ENCODE data around the gene TNFRSF6B. TPM values are rescaled to one million over a fixed set of nuclear protein-coding genes. Genes with fewer than 3 reads are reported as not detected.
"Not testable (repeated sequence)": the region's sequence is repeated elsewhere in the genome, so short reads cannot be mapped to it uniquely, and the experiment has no call there.

Gene TNFRSF6B, protein sequence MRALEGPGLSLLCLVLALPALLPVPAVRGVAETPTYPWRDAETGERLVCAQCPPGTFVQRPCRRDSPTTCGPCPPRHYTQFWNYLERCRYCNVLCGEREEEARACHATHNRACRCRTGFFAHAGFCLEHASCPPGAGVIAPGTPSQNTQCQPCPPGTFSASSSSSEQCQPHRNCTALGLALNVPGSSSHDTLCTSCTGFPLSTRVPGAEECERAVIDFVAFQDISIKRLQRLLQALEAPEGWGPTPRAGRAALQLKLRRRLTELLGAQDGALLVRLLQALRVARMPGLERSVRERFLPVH
- total RNA-seq = not detected
- 2.0 TPM for polyA plus RNA-seq (2013, experiment 1 of 2)
- polyA plus RNA-seq (2013, experiment 2 of 2) = 1.1 TPM
- long read RNA-seq, experiment 1 = 0 reads
- long read RNA-seq, experiment 2, partial matches to known transcripts = 0 of 1 reads
- long read RNA-seq, experiment 2, other reads (novel, unspliced or antisense) = 1 of 1 reads
- long read RNA-seq, experiment 3 = 0 reads
- long read RNA-seq, experiment 4 = 0 reads

DNA sequence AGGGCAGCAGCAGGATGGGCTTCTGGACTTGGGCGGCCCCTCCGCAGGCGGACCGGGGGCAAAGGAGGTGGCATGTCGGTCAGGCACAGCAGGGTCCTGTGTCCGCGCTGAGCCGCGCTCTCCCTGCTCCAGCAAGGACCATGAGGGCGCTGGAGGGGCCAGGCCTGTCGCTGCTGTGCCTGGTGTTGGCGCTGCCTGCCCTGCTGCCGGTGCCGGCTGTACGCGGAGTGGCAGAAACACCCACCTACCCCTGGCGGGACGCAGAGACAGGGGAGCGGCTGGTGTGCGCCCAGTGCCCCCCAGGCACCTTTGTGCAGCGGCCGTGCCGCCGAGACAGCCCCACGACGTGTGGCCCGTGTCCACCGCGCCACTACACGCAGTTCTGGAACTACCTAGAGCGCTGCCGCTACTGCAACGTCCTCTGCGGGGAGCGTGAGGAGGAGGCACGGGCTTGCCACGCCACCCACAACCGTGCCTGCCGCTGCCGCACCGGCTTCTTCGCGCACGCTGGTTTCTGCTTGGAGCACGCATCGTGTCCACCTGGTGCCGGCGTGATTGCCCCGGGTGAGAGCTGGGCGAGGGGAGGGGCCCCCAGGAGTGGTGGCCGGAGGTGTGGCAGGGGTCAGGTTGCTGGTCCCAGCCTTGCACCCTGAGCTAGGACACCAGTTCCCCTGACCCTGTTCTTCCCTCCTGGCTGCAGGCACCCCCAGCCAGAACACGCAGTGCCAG, at the start of gene TNFRSF6B:
Gene TNFRSF6B (plus strand): TSS at position 25 of the 729 bp plus-strand sequence. CDS start 116 bp downstream, at position 141.
- H3K36me3 ChIP-seq (ENCODE audit: control insufficient read depth, insufficient read depth, low read length) = no peaks in the 10 kb centered on the region
- H3K4me1 ChIP-seq (ENCODE audit: control insufficient read depth, insufficient read depth, low read length) = no peaks in the 10 kb centered on the region
- no peak within 1 kb of the TSS for H3K27ac ChIP-seq (ENCODE audit: low read depth, low read length)
- TF ChIP-seq, protein P1, sequence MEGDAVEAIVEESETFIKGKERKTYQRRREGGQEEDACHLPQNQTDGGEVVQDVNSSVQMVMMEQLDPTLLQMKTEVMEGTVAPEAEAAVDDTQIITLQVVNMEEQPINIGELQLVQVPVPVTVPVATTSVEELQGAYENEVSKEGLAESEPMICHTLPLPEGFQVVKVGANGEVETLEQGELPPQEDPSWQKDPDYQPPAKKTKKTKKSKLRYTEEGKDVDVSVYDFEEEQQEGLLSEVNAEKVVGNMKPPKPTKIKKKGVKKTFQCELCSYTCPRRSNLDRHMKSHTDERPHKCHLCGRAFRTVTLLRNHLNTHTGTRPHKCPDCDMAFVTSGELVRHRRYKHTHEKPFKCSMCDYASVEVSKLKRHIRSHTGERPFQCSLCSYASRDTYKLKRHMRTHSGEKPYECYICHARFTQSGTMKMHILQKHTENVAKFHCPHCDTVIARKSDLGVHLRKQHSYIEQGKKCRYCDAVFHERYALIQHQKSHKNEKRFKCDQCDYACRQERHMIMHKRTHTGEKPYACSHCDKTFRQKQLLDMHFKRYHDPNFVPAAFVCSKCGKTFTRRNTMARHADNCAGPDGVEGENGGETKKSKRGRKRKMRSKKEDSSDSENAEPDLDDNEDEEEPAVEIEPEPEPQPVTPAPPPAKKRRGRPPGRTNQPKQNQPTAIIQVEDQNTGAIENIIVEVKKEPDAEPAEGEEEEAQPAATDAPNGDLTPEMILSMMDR (conservative IDR thresholded peaks at IDR 0.05) = no peak
- no peak within 1 kb of the TSS for H3K4me3 ChIP-seq (ENCODE audit: low read length)
- no peaks in the 10 kb centered on the region for H3K4me1 Mint-ChIP-seq
- no peak within 1 kb of the TSS for H3K9ac ChIP-seq (ENCODE audit: extremely low read depth, low read length, poor library complexity, severe bottlenecking)
- no peaks in the 10 kb centered on the region for H3K9me3 ChIP-seq (ENCODE audit: control insufficient read depth, low read length)
- no peak within 1 kb of the TSS for H3K4me3 Mint-ChIP-seq
- H3K27me3 Mint-ChIP-seq (ENCODE audit: insufficient read depth) = no peaks in the 10 kb centered on the region
- 79 to 88% methylated on average over 28 to 52 of the region's 52 CpGs for WGBS, 2 experiments (ENCODE audit: insufficient coverage in 1 of 2, insufficient read length in 1 of 2)
- no peak within 1 kb of the TSS for H3K27ac Mint-ChIP-seq
- DNase-seq = peak; percentile 67
- H3K9me3 Mint-ChIP-seq = peaks cover 2% of the 10 kb centered on the region
- no peaks in the 10 kb centered on the region for H3K27me3 ChIP-seq (ENCODE audit: control insufficient read depth, insufficient read depth, low read length, poor library complexity, severe bottlenecking)
- H3K36me3 Mint-ChIP-seq (ENCODE audit: low read depth) = peaks cover 6% of the 10 kb centered on the region

DNA sequence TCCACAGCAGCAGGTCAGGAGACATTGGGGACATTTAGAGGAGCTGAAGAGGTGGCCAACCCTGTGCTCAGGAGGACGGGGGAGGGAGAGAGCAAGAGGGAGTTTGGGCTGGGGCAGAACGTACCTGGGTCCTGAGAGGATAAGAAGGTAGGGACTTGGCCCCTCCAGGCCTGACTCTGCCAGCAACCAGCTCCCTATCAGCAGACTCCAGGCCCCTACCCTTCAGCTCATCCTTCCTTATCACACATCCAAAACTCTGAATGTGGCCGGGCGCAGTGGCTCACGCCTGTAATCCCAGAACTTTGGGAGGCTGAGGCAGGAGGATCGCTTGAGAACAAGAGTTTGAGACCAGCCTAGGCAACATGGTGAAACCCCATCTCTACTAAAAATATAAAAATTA, 48.3 kb upstream of the TNFRSF6B start:
- Histone ChIP-seq H3K36me3 (ENCODE audit: control insufficient read depth, insufficient read depth, low read length) (no peaks in the 10 kb centered on the region), H3K27me3 (ENCODE audit: control insufficient read depth, insufficient read depth, low read length, poor library complexity, severe bottlenecking) (peaks cover 19% of the 10 kb centered on the region), H3K9me3 (ENCODE audit: control insufficient read depth, low read length) (no peaks in the 10 kb centered on the region), H3K27ac (ENCODE audit: low read depth, low read length) (no peak overlapping the region), H3K4me3 (ENCODE audit: low read length) (no peak overlapping the region), H3K4me1 (ENCODE audit: control insufficient read depth, insufficient read depth, low read length) (no peaks in the 10 kb centered on the region), H3K9ac (ENCODE audit: extremely low read depth, low read length, poor library complexity, severe bottlenecking) (no peak overlapping the region)
- H3K9me3 Mint-ChIP-seq = no peaks in the 10 kb centered on the region
- H3K4me1 Mint-ChIP-seq = no peaks in the 10 kb centered on the region
- DNase-seq = no peak
- no peak overlapping the region for H3K4me3 Mint-ChIP-seq
- no peak overlapping the region for H3K27ac Mint-ChIP-seq
- WGBS, 2 experiments (ENCODE audit: insufficient coverage in 1 of 2, insufficient read length in 1 of 2) = 94 to 97% methylated on average over 6 of the region's 6 CpGs
- peaks cover 32% of the 10 kb centered on the region for H3K27me3 Mint-ChIP-seq (ENCODE audit: insufficient read depth)
- TF ChIP-seq, protein P1 (conservative IDR thresholded peaks at IDR 0.05) = no peak
- no peaks in the 10 kb centered on the region for H3K36me3 Mint-ChIP-seq (ENCODE audit: low read depth)

DNA sequence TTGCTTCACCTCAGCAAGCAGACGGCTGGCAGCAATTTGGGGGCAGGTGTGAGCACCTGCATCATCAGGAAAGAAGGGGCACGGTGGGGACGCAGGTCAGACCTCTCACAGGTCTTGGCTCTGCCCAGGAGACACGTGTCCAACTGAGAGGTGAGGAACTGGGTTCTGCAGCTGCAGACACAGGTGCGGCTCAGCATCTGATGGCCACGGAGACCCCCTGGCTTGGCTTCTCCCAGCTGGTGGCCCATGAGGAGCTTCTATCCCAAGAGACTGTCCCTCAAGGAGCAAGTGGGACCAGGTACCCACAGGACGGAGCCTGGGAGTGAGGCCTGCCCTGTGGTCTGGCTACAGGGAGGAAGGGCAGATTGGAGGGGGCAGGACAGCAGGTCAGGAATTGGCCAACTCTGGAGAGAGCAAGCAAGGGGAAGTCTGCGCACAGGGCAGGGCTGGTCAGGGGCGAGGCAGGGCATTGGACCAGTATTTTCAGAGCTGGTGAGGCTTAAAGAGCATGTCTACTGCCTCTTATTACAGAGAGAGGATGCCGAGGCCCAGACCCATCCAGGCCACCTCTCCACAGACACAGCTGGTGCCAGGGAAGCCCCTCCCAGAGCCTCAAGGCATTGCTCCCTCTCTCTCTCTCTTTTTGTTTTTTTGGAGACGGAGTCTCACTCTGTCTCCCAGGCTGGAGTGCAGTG, 47.4 kb upstream of the TNFRSF6B start:
- no peak overlapping the region for H3K27ac ChIP-seq (ENCODE audit: low read depth, low read length)
- H3K4me3 Mint-ChIP-seq = no peak overlapping the region
- DNase-seq = no peak
- H3K9ac ChIP-seq (ENCODE audit: extremely low read depth, low read length, poor library complexity, severe bottlenecking) = no peak overlapping the region
- H3K27ac Mint-ChIP-seq = no peak overlapping the region
- no peaks in the 10 kb centered on the region for H3K36me3 ChIP-seq (ENCODE audit: control insufficient read depth, insufficient read depth, low read length)
- TF ChIP-seq, protein P1 (conservative IDR thresholded peaks at IDR 0.05) = no peak
- peaks cover 3% of the 10 kb centered on the region for H3K4me1 Mint-ChIP-seq
- H3K9me3 ChIP-seq (ENCODE audit: control insufficient read depth, low read length) = no peaks in the 10 kb centered on the region
- H3K27me3 Mint-ChIP-seq (ENCODE audit: insufficient read depth) = peaks cover 32% of the 10 kb centered on the region
- H3K9me3 Mint-ChIP-seq = no peaks in the 10 kb centered on the region
- no peaks in the 10 kb centered on the region for H3K4me1 ChIP-seq (ENCODE audit: control insufficient read depth, insufficient read depth, low read length)
- H3K27me3 ChIP-seq (ENCODE audit: control insufficient read depth, insufficient read depth, low read length, poor library complexity, severe bottlenecking) = peaks cover 19% of the 10 kb centered on the region
- WGBS, 2 experiments (ENCODE audit: insufficient coverage in 1 of 2, insufficient read length in 1 of 2) = 84 to 90% methylated on average over 8 to 11 of the region's 11 CpGs
- no peak overlapping the region for H3K4me3 ChIP-seq (ENCODE audit: low read length)
- no peaks in the 10 kb centered on the region for H3K36me3 Mint-ChIP-seq (ENCODE audit: low read depth)

DNA sequence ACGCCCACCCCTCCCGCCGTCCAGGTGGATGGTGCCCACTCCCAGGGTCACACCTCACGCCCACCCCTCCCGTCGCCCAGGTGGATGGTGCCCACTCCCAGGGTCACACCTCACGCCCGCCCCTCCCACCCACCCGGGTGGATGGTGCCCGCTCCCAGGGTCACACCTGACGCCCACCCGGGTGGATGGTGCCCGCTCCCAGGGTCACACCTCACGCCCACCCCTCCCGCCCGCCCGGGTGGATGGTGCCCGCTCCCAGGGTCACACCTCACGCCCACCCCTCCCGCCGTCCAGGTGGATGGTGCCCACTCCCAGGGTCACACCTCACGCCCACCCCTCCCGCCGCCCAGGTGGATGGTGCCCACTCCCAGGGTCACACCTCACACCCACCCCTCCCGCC, 46.0 kb upstream of the TNFRSF6B start:
- not testable (repeated sequence) for H3K9me3 Mint-ChIP-seq; H3K4me1 Mint-ChIP-seq; H3K4me3 ChIP-seq (ENCODE audit: low read length); H3K27ac Mint-ChIP-seq; H3K4me3 Mint-ChIP-seq; H3K36me3 ChIP-seq (ENCODE audit: control insufficient read depth, insufficient read depth, low read length); H3K27ac ChIP-seq (ENCODE audit: low read depth, low read length); H3K9ac ChIP-seq (ENCODE audit: extremely low read depth, low read length, poor library complexity, severe bottlenecking); H3K4me1 ChIP-seq (ENCODE audit: control insufficient read depth, insufficient read depth, low read length); H3K36me3 Mint-ChIP-seq (ENCODE audit: low read depth); H3K9me3 ChIP-seq (ENCODE audit: control insufficient read depth, low read length); DNase-seq
- WGBS, 2 experiments (ENCODE audit: insufficient coverage in 1 of 2, insufficient read length in 1 of 2) = 98% methylated on average over 9 of the region's 25 CpGs; no CpG with 5 or more reads in 1 of the 2 experiments
- H3K27me3 Mint-ChIP-seq (ENCODE audit: insufficient read depth) = peaks cover 25% of the 10 kb centered on the region
- H3K27me3 ChIP-seq (ENCODE audit: control insufficient read depth, insufficient read depth, low read length, poor library complexity, severe bottlenecking) = peaks cover 19% of the 10 kb centered on the region

Data from endodermal cell (in vitro differentiated cells).